ENCODE results near the gene OTOGL. TPM values are rescaled to one million over a fixed set of nuclear protein-coding genes. Genes with fewer than 3 reads are reported as not detected.

OTOGL gene
- total RNA-seq, 1 donor from 2014 or later: 0.32 TPM

DNA sequence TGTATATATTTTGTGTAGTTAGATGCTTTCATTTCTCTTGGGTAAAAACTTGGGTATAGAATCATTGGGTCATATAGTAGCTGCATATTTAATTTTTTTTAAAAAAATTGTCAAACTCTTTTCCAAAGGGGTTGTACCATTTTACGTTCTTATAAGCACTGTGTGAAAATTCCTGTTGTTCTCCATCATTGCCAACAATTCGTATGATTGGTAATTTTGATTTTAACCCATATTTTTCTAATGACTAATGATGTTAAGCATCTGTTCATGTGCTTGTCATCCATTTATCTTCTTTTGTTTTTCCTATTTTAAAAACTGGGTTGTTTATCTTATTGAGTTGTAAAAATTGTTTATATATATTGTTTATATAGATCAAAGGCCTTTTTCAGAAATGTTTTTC, 77.4 kb downstream of the OTOGL start:
- TF ChIP-seq, protein P1, sequence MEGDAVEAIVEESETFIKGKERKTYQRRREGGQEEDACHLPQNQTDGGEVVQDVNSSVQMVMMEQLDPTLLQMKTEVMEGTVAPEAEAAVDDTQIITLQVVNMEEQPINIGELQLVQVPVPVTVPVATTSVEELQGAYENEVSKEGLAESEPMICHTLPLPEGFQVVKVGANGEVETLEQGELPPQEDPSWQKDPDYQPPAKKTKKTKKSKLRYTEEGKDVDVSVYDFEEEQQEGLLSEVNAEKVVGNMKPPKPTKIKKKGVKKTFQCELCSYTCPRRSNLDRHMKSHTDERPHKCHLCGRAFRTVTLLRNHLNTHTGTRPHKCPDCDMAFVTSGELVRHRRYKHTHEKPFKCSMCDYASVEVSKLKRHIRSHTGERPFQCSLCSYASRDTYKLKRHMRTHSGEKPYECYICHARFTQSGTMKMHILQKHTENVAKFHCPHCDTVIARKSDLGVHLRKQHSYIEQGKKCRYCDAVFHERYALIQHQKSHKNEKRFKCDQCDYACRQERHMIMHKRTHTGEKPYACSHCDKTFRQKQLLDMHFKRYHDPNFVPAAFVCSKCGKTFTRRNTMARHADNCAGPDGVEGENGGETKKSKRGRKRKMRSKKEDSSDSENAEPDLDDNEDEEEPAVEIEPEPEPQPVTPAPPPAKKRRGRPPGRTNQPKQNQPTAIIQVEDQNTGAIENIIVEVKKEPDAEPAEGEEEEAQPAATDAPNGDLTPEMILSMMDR (IDR thresholded peaks at IDR 0.05): no peak
- Histone ChIP-seq H3K9me3 (no peaks in the 10 kb centered on the region), H3K27ac (no peak overlapping the region), H3K4me3 (no peak overlapping the region), H3K4me1 (no peaks in the 10 kb centered on the region), H3K36me3 (no peaks in the 10 kb centered on the region), H3K27me3 (ENCODE audit: low read depth) (no peaks in the 10 kb centered on the region)
- ATAC-seq: no peak
- intact Hi-C loops (cut with DNase I): no loop called here
- no peak for DNase-seq

- TF ChIP-seq, protein P1 (IDR thresholded peaks at IDR 0.05): no peak
- H3K36me3 ChIP-seq: no peaks in the 10 kb centered on the region
- H3K27ac ChIP-seq: no peak overlapping the region
- ATAC-seq: no peak
- intact Hi-C loops (cut with DNase I): no loop called here
- H3K4me1 ChIP-seq: no peaks in the 10 kb centered on the region
- no peak overlapping the region for H3K4me3 ChIP-seq
- H3K27me3 ChIP-seq (ENCODE audit: low read depth): no peaks in the 10 kb centered on the region
- H3K9me3 ChIP-seq: no peaks in the 10 kb centered on the region
- no peak for DNase-seq
These were observed 79.5 kb downstream of the OTOGL start for GRCh38 chr12:80178846-80179245.

DNA sequence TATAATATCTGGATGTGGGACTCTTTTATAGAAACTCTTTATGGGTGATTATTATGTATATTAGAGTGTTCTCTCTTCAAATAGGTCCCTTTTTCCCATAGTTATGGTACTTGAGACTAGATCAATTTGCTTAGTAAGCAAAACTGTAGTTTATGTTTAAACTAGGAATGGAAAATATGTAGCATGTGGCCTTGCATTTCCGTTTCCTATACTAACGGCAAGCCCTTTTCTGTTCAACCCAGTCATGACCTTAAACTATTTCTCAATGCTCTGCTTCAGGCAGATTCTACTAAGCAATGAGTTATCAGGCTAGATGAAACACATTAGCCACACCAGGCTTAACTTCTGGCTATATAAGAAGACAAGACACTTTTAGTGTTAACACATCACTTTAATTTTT, 84.6 kb downstream of the OTOGL start:
- H3K4me1 ChIP-seq: peaks cover 5% of the 10 kb centered on the region
- H3K27ac ChIP-seq: no peak overlapping the region
- H3K4me3 ChIP-seq: no peak overlapping the region
- no peaks in the 10 kb centered on the region for H3K9me3 ChIP-seq
- TF ChIP-seq, protein P1 (IDR thresholded peaks at IDR 0.05): no peak
- no peaks in the 10 kb centered on the region for H3K27me3 ChIP-seq (ENCODE audit: low read depth)
- intact Hi-C loops (cut with DNase I): no loop called here
- ATAC-seq (no peak), DNase-seq (no peak)
- H3K36me3 ChIP-seq: no peaks in the 10 kb centered on the region

DNA sequence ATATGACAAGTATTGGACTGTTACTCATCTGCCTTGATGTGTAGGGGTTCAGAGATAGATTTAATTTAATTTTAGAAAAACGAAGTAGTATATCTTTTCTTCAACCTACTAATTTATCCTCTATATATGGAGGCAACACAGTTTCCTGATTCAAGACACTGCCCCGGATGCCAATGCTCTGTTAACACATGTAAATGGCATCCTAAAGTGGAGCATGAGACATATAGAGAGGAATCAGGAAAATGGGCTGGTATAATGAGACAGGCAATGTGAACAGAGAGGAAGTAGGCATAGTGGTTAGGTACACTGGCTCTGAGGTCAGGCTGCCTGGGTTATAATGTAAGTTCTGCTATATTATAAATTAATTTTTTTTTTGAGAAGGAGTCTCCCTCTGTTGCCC, 85.6 kb downstream of the OTOGL start:
- H3K27ac ChIP-seq: no peak overlapping the region
- TF ChIP-seq, protein P1 (IDR thresholded peaks at IDR 0.05): no peak

GRCh38 chr12:80186727-80187217, 87.4 kb downstream of the OTOGL start:
- Histone ChIP-seq H3K36me3 (no peaks in the 10 kb centered on the region), H3K27me3 (ENCODE audit: low read depth) (no peaks in the 10 kb centered on the region), H3K4me1 (peaks cover 5% of the 10 kb centered on the region), H3K9me3 (no peaks in the 10 kb centered on the region), H3K4me3 (no peak overlapping the region), H3K27ac (peak overlapping the region; percentile 78)
- intact Hi-C loops (cut with DNase I): no loop called here
- ATAC-seq (peak; percentile 85 to 86), DNase-seq (no peak)
- TF ChIP-seq, protein P1 (IDR thresholded peaks at IDR 0.05): peak; percentile 72

More for the DNA sequence above, 85.6 kb downstream of the OTOGL start:
- DNase-seq (no peak), ATAC-seq (no peak)
- Histone ChIP-seq H3K27me3 (ENCODE audit: low read depth) (no peaks in the 10 kb centered on the region), H3K36me3 (no peaks in the 10 kb centered on the region), H3K4me3 (no peak overlapping the region), H3K9me3 (no peaks in the 10 kb centered on the region), H3K4me1 (peaks cover 5% of the 10 kb centered on the region)
- intact Hi-C loops (cut with DNase I): no loop called here

Measured in lower lobe of right lung (tissue), 2 donors.